GM19438 (cell line): ENCODE results near the gene ROR2.

Experiments used
- ATAC-seq: cut with Tn5 transposase; IDR thresholded peaks from one replicate; pipeline ENCODE4 v1.9.1; 2021; ENCODE audit warnings: low read depth; ENCODE audit not compliant: unreplicated experiment

The ROR2 gene

DNA sequence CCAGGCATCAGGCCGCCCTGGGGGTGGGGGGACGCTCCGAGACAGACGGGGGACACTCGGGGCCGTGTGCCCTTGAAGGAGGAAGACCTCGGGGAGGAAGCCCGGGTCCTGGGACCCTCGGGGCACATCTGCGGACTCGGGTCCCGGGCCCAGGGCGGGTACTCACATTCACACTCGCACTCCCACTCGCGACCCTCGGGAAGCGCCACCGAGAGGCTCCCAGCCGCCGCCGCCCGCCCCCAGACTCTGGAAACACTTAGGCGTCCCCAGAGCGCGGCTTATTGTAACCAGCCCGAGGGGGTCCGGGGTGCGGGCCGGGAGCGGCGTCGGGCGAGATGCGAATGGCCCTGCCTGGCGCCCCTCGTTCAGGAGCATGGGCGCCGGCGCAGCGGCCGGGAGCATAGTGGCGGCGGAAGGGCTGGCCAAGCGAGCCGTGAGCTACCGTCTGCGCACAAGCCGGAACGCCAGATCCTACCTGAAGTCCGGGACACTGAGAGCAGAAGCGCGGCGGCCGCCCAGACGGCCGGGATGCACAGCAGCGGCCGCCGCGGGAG is 559 bp downstream of the ROR2 start:
- no peak for ATAC-seq

DNA sequence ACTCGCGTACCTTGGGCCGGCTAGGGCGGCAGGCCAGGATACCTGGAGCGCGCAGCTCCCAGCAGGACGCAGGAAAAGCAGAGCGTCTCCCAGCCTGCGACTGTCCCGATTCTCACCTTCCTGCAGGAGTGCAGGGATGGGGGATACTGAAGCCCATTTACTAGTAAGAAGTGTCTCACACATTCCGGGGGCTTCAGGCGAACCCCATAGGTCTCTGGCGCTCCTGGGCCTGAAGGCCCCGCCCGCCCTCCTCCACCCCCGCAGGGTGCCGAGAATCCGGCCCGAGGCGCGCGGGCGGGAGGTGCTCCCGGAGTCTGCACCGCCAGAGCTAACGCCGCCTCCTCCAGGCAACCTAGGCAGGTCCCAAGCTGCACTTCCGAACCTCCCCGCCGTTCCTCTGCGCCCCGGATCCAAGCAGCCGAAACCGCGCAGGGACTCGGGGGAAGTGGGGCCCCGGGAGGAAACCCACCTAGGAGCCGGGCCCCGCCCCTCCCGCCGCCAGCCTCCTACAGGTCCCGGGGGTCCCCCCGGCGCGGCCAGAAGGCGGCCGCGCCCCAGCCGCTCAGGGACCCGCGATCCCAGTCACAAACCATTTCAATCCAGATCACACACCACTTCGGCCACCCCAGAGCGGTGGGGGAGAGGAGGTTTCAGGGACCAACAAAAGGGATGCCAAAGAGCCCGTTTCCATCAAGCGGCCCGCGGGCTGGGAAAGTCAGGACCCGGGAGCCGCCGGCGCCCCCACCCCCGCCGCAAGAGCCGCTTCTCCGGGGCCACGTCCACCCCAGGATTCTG is 1.2 kb downstream of the ROR2 start:
- no peak for ATAC-seq

DNA sequence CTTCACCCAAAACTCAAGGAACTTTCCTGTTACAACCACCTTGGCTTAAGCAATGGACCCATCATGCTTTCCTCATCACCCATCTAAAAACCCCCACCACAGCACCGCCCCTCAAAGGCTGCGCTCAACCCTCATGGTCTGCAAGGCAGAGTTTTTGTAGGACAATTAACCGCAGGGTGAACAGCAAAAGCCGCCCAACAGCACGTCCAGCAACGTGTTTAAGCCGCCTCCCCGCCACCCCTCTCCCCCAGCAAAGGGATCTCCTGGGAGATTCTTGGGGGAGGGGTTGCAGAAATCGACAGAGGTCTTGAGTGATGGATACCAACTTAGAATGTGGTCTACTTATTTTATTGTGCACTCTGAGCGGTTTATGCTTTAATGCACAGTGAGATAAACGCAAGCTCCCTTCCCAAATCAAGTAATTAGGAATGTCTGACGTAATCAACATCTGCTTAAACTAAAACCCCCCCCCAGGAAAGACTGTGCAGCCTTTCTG is 1.9 kb downstream of the ROR2 start:
- ATAC-seq: no peak

DNA sequence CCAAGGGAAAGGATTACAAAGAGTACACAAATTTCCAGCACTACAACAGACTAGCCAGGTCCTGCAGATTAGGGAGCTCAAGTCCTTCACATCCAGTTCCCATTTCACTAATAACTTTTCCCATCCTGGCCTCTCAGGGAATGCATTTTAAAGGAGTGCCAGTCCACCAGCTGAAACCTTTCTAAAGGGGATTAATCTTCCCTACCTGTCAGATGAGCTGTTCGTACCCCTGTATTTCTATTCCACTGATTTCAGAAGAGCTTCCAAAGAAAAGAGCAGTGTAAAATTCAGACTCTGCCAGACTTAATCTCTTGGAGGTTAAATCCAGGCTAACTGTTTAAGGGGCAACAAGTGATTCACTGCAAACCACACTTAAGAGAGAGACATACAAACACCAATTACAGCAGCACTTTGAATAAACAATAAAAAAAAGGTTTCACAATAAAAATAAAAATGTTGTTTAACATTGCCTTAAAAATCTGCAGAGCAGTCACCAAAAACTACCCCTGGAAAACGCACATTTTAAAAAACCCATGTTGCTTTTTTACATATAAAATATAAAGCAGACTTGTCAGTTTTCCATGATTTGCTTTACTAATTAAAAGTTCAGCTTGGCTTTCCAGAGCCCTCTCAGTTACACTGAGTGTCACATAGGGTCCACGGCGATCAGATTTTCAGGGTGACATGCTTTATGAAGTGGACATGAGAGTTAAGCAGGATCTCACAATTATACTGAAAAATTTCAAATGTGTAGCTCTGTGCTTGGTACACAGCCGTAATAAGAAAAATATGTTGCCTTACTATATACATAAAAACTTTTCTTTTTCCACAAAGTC is 3.2 kb downstream of the ROR2 start:
- no peak for ATAC-seq

DNA sequence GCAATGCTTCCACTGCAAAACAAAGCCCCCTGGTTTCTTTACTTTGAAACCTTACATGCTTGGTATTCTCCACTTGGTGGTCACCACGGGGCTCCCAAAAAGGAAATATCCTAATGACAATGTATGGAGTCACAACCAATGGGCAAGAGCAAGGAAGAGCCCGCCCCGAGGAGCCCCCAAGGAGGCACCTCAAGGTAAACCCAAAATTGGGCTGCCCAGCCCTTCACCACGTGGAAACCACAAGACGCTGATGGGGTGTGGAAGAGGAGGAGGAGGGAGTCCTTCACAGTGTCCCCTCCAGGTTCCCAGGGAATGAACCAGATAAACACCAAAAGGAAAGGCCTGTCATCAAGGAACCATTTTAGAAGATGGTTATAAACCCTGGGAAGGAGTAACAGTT is 3.8 kb downstream of the ROR2 start:
- no peak for ATAC-seq

DNA sequence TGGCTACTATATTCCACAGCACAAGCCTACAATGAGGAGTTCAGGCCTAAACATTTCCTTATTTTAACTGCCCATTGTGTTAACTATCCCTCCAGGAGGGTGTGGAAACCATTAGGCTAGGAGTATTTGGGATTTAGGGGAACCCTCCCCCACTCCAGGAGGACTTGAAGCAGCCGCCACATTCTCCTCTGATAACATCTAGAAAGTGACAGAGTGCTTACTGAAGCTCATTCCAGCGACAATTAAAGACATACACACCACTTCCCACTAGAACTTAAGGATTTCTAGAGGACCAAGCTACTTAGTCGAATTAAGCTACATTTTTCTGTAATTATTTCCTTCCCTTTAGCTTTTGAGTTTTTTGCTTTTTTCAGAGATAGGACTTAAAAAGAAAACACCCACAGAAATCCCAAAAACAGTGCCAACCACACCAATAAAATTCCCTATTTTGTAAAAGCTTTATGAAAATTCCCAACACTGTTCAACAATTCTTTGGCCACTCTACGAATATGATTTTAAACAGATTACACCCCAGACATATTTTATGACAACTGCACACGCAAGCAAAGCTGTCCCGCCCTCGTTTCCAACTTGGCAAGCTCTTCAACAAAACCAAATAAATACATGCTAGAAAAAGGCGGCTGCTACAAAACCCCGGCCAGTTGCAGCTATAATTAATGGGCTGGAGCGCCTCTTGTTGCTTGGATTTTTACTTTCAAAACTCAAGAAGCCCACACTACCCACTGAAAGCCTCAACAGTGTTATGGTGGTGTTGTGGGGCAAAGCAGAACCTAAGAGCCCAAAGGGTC is 4.5 kb downstream of the ROR2 start:
- ATAC-seq: no peak

DNA sequence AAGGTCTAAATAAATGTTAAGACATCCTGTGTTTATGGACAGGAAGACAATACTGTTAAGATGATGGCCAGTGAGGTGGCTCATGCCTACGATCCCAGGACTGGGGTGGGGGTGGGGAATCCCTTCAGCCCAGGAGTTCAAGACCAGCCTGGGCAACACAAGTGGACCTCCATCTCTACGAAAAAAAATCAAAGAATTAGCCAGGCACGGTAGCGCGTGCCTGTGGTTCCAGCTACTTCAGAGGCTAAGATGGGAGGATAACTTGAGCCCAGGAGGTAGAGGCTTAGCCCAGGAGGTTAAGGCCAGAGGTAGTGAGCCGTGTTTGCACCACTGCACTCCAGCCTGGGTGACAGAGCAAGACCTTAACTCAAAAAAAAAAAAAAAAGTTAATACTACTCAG is 5.3 kb downstream of the ROR2 start:
- no peak for ATAC-seq

DNA sequence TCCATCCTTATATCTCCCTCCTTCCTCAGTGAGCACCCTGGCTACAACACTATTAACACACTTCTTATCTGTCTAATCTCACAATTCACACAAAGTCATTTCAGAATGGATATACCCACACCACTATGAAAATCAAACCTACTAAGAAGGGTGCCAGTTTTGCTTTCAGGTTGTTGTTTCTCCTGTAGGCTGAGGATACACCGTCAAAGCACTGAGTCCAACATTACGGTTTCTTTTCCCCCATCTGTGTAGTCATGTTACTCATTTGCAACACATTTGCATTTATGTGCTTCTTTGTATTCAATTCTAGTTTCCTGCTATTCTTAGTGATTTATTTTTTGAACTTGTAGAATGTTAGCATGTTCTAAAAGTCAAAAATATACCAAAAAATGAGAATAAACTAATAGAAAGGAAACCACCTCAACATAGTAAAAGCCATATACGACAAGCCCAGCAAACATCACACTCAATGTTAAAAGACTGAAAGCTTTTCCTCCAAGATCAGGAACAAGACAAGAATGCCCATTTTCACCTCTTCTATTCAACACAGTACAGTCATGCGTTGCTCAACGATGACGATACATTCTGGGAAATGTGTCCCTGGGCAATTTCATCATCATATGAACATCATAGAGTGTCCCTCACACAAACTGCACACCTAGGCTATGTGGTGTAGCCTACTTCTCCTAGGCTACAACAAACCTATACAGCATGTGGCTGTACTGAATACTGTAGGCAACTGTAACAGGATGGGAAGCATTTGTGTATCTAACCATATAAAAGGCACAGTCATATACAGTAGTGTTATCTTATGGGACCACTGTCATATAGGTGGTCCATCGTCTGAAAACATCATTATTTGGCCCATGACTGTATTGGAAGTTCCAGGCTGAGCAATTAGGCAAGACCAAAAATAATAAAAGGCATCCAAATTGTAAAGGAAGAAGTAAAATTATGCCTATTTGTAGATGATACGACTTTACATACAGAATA is 6.3 kb downstream of the ROR2 start:
- ATAC-seq: no peak

DNA sequence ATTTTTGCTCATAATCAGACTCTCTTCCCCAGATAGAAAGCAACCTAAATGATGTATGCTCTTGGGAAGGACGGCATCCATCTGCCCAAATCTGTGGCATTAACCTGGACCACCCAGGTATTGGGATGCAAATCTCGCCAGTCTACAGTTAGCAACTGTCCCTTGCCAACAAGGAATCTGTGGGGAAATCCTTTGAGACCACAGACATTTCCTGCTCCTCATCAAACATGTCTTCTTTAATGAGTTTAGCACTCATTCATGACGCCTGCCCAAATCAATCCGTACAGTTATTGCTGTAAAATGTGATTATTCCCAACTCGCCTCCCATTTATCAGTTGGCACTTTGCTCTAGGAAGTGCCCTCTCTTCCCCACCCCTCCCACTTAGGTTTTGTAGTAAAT is 7.8 kb downstream of the ROR2 start:
- no peak for ATAC-seq

DNA sequence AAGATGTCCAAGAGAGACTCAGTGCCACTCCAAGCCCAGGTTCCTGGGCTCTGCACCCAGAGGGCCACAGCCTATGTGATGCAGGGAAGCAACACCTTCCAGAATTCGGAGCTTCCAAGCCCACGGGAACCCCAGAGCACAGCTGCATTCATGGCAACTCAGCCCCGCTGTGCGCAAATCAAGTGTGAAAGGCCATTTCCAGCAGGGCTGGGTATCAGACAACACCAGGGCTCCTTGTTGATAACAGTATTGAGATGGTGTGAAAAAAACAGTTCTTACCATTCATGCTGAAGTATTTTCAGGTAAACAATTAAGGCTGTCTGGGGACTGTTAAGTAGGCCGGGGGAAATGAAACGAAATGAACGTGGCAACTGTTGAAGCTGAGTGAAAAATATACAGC is 10.1 kb downstream of the ROR2 start:
- ATAC-seq: no peak

DNA sequence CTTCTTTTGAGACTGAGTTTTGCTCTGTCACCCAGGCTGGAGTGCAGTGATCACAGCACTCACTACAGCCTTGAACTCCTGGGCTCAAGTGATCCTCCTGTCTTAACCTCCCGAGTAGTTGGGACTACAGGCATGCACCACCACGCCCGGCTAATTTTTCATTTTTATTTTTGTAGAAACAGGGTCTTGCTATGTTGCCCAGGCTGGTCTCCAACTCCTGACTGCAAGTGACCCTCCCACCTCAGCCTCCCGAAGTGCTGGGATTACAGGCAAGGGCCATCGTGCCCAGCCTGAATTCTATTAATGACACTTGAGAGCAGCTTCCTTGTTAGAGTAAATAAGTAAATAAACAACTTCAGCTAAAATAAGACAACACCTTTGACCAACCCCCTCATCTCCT is 12.3 kb downstream of the ROR2 start:
- ATAC-seq: no peak

DNA sequence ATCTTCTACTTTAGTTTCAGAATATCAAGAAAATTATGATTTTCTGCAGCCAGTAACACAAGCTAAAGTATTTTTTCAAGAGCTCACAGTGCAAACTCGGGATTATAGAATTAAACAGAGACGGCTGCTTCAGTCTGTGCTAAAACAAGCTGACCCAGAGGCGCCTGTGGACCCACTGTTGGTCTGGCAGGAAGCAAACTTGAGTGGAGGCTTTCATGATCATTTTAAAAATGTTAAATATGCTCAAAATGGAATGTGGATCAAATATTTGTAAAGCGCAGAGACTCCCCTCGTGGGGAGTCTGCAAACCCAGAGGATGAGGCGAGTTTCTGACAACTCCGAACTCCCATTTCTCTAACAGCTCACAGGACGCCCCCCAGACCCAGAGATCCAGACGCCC is 13.0 kb downstream of the ROR2 start:
- ATAC-seq: no peak

DNA sequence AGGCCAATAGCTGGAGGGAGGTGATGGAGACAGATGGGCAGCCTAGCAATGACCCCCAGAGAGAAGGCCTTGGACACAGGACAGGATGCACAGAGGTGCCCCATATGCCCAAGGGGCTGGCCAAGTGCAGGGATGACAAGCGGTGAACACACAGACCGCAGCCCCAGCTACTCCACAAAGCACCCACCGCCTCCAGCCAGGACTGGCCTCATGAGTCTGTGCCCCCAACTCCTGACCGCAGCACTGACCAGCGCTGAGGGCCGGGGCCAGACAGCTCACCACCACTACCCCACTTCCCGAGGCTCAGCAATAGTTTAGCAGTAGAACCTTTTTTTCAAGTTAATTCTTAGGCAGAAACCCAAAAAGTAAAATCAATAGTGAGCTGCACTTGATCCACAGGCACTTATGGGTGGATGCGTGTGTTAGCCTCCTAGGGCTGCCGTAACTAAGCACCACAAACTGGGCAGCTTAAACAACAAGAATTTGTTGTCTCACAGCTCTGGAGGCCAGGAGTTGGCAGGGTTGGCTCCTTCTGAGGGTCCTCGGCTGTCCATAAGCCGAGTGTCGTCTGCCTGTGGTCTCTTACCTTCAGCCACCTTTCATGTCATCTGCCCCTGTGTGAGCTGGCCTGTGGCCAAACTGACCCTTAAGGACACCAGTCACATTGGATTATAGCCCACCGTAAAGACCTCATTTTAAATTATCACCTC is 14.1 kb downstream of the ROR2 start:
- ATAC-seq: no peak

DNA sequence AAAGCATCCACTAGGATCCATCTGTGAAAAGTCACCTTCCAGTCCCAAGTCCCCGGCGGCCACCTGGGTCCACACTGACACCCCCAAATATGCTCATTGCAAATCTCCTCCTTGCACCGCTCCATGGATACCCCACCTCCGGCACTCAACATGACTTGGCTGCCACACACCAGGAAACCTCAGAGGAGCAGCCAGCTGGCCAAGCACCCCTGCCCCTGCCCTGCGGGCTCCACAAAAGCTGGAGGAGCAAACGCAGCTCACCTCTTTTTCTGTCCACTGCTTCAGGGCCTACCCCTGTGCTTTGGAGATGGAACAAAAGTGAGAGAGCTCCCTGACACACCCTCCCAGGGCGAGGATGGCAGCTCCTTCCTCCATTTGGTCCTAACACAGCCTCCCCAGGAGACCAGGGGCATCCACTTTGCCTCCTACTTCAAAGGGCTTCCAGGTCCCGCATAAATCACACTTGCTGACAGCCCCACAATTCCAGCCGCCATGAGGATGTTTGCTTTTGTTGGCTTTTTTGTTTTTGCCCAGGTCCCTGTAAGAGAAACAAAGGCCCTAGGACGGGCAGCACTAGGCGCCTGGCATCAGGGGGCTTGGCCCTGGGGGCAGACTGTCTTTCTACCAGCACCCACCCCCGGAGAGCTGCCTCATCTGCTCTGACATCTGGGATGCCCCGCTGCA is 14.8 kb downstream of the ROR2 start:
- no peak for ATAC-seq

DNA sequence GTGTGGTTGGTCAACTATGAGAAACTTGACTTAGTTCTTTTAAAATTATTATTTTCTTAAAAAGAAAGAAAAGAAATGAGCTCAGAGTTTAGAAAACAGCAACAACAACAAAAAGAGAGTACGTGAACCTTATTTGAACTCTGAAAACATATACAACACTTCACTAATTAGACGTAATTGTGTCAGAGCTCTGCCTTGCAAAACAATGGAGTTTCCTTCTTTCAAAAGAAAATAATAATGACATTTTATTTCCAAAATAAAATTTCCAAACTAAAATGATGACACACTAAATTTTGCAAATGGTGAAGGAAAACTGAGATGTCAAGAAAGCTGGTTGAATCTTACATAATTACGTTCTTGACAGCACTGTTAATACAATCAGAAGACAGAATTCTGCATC is 15.4 kb downstream of the ROR2 start:
- ATAC-seq: no peak

DNA sequence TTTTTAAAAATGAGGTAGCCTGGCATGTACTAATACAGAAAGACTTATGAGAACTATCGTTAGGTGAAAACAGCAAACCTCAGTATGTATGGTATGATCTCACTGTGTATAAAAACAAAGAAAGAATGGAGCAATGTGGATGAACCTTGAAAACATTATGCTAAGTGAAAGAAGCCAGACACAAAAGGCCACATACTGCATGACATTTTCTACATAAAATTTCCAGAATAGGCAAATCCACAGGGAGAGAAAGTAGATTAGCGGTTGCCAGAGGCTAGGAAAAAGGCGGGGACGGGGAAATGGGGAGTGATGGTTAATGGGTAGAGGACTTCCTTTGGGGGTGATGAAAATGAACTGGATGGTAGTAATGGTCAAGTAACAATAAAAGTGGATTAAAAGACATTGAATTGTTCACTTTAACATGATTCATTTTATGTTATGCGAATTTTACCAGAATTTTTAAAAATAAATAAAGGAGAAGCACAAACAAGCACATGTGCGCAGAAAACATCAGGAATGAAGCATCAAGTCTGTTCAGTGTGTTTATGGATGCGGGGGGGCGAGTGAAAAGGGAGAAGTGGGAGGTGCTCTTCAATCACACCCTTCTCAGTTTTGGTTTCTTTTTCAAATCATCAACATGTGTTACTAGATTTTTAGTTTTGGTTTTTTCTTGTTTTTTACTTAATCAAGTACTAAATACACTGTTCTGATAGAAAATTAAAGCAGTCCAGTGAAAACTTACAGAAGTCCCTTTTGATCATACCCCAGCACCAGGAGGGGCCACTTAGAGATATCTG is 16.3 kb downstream of the ROR2 start:
- no peak for ATAC-seq

DNA sequence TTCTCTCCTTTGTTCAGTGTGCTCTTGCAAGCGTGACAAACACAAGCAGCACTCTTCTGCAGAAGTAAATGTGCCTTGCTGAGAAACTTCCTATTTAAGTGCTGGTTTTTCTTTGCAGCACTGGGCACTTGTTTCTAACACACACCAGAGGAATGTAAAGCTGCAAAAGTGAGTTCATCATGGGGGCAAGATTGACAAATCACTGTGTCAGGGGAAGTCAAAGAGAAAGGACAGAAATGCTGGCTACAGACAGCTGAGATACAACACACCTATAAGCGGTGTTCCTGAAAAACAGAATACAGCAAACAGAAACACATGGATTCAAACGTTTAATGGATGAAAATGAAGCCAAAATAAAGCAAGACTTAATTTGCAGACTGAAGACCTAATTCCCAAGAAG is 19.6 kb downstream of the ROR2 start:
- ATAC-seq: no peak

DNA sequence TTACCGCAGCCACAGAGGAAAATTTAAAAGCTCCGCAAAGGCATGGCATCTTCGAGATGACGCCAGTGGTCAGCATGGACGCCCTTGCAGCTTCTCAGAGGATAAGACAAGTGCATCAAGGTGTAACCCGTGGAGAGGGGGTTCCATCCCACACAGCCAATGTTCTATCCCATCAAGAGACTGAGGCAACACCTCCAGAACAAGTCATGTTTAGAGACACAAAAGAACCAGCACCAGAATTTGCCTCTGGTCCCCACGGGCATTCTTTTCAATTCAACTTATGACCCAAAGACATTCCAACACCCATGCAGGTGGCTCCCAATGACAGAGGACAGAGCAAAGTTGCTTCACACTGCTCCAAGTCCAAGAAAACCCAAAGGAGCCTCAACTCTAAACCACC is 20.7 kb downstream of the ROR2 start:
- no peak for ATAC-seq
